Fibroblast of skin of right quadriceps (primary cell): ENCODE results near the gene DLK1.

Source experiments
- DNase-seq: peaks from one replicate; pipeline ENCODE4 v3.0.0-alpha.2; 2013

The DLK1 gene

DNA sequence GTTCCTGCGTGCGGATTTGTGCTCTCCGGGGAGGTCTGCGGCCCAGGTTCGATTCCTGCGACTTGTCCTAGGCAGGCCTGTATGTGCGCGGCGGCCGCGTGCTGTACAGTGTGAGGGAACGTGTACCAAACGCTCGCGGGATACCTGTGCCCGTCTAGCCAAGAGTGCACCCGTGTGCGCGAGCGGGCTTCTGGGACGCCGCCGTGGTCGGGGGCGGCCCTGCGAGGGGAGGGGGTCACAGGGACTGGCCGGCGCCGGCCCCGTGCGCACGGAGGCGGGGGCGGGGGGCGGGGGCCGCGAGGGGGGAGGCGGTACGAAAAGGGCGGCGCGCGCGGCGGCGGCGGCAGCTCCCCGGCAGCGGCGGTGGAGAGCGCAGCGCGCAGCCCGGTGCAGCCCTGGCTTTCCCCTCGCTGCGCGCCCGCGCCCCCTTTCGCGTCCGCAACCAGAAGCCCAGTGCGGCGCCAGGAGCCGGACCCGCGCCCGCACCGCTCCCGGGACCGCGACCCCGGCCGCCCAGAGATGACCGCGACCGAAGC, at the start of gene DLK1:
DLK1 (plus strand) TSS at position 343 of the 536 bp plus-strand sequence; CDS start at position 520, 177 bp downstream.
- DNase-seq: no peak

GRCh38 chr14:100677152-100677551, 49.5 kb upstream of the DLK1 start:
- DNase-seq: no peak

- DNase-seq: peak; percentile 51
Observed at GRCh38 chr14:100677554-100678468, 48.9 kb upstream of the DLK1 start.

DNA sequence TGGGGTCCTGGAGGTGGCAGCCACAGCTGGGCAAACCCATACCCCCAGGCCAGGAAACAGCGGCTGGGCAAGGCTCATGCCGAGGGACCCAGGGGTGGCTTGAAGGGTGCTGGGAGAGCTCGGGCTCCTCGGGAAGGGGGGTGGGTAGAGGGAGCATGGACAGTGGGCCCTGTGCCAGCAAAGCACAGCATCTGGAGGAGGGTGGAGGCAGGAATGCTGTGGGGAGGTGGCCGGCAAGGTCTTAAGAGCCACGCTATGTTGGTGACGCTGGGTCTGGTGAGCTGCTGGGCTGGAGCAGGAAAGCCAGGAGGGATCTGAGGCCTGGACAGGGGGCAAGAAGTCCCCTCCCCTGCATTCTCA, 48.2 kb upstream of the DLK1 start:
- DNase-seq: no peak

DNA sequence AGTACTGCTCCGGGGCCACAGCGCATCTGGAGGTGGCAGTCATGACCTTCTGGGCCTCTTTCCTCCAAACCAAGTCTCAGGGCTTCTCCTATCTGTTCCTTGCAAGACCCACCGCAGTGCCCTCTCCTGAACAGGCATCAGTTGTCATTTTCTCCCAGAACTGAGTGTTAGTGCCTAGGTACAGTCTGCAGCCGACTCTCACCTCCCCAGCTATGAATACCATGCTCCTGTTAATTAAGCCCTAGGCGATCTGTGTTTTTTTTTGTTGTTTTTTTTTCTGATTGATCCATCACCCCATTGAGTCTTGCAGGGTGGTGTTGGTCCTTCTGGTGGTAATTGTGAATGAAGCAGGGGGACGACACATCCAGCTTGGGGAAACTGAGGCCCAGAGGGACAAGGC, 47.5 kb upstream of the DLK1 start:
- DNase-seq: no peak

DNA sequence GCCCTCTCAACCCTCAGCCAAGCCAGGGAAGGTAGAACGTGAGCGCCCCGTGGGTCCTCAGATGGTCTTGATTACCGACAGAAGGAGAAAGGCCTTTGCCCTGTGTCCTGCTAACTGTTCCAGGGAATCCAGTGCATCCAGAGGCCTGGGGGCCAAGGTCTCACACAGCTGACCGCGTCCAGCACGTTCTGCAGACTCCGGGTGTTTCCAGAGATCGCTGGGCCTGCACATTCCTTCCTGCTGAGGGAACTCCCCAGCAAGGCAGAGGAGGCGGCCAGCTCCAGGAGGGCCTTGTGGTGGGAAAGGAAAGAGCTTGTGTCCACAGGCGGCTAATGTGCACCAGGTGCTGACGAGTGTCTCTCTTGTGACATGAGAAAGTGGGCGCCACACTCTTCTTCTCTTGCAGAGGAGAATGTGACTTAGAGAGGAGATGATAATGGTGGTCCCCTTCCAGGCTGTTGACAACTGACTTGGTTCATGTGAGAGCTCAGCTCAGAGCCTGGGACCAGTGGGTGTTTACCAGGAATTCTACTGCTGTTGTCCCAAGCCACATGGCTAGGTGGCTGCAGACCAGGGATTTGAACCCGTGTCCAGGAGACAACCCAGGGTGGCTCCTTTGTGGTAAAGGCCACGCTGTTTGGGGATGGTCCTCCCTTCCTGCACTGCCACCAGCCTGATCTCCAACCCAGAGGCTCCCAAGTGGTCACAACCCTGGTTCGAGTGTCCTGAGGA, 46.8 kb upstream of the DLK1 start:
- peak; percentile 73 for DNase-seq

DNA sequence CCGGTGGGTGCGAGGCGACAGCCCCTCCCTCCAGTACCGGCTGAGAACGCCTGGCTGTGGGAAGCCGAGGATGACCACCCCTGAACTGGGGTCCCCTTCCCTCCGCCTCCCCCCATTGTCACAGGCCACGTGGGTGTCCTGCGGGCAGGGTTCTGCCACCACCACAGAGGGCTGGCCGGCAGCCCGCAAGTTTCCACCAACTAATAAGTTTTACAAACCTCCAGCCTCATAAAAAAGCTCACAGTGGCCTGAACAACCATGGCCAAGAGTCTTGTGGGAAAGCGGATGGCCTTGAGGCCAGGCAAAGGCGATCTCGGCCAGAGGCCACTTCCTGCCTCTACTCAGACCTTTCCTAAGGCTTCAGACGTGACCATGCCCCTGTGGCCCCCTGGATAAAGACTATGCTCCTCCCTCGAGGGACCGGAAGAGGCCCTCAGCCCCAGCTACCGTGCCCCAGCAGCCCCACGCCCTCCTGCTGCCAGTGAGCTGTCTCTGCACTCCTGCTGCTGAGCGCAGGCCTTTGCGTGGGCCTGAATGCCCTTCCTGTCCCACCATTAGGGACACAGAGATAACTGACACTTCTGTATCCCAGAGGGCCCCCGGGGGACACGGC, 46.1 kb upstream of the DLK1 start:
- no peak for DNase-seq

DNA sequence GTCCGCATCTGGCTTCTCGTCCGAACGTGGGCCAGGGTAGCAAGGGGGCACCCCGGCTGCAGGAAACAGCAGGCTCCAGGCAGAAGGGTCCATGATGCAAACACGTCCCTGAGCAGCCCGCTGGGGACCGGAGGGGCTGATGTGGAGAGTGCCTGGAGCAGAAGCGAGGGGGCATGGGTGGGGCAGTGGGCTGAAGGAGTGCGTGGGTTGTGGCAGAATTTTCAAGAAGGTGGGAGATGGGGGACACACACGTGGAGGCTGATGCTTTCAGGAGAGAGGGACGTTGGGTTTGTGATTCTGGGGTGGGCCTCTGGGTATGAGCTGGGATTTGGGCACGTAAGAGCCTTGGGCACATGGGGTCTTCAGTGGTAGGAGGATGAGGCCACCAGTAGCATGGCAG, 45.6 kb upstream of the DLK1 start:
- DNase-seq: no peak

GRCh38 chr14:100682749-100683148, 43.9 kb upstream of the DLK1 start:
- no peak for DNase-seq

DNA sequence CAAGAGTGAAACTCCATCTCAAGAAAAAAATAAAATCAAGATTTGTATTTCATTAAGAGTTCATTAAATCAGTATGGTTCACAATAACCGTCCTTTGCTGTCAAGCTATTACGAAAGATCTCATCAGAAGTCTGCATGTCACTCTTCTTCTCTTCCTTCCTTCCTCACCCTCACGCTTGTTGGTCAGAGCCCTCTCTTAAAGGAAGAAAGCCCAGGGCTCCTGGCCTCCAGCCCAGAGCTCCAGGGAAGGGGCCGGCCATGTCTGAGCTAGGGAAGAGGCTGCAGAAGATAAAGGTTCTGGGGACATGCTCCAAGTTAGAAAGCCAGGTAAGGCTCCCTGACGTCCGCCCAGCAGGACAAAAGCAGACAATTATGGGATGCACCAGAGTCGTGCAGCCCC, 43.1 kb upstream of the DLK1 start:
- no peak for DNase-seq

DNA sequence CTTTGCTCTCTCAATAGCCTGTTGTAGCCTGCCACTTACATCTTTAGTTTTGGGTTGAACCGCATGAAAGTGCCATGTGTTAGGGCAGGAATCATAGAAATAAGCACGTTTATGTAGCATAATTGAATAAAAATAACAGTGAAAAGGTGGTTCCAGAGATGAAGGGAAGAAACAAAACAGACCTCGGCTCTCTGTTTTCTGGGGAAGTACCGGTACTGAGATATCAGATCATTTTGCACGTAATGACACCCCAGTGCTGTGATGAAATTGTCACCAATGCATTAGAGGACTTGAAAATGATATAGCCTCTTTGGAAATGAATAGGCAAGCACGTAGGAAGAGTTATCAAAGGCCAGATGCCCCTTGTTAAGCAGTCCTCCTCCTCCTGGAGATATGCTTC, 42.5 kb upstream of the DLK1 start:
- no peak for DNase-seq

- no peak for DNase-seq
Observed at GRCh38 chr14:100684961-100685360, 41.7 kb upstream of the DLK1 start.

DNA sequence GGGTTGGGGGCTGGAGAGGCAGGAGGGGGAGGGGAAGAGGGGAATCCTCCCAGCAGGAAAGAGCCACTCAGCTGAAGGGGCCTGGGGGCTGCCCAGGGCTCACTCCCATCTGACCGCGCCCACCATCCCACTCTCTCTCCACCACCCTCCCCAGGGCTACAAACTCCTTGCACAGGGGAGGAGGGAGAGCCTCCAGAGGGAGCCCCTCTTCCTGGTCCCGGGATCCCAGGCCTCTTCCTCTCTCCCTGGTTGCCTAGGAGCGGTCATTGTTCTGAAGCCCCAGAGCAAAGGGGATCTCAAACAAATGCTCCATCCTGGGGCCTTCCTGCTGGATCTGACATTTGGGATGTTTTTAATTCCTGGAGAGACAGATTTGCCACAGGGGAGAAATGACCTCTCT, 39.8 kb upstream of the DLK1 start:
- no peak for DNase-seq

DNA sequence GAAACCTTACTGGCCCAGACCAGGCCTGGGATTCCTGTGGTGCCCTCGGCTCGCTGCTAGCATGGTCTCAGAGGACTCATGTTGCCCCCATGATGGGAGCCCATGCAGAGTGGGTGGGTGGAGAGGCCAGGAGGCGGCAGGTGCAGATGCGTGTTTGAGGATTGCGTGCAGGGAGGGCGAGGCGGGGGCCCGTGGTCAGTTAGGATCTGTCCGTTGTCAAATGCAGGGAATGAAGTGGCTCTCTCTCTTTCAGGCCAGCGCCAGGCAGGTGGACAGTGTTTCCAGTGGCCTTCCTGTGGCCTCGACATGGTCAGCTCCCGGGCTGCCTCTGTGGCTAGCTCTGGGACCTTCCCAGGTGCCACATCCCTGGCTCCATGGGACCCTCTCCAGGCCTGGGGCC, 39.3 kb upstream of the DLK1 start:
- no peak for DNase-seq

GRCh38 chr14:100688051-100688450, 38.6 kb upstream of the DLK1 start:
- no peak for DNase-seq

DNA sequence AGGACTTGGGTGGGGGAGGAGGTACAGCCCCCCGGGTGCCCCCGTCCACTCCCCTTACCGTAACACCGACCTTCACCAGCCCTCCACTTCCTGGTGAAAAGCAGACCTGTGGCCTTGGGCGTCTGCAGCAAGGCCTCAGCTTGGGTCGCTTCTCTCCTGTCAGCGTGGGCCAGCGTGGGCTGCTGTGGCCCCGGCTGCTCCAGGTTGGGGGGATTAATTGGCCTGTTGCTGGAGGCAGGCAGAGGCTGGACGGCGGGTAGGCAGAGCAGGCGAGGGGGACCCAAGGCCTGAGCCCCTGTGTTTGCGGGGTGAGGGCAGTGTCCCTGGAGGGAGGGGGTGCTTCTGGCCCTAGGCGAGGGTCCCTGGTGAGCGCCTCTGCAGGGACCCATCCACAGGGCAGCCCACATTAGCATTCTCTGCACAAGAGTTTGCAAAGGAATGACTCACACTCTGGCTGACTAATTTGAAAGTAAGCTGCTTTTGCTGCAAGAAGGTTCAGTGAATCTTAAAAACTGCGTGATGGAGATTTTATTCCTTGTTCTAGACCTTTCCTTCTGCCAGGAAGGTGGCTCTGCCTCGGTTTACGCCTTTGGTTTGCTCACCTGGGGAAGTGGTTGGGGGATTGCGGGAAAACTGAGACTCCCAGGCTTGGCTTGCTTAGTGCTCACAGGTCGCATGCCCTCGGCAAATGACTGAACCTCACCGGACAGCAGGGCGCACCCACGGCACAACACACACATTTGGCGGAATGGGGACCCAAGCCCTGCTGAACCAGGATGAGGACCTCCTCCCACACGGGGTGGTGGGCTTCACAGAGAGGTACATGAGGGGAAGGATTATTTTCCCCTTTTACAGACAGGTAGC, 37.9 kb upstream of the DLK1 start:
- DNase-seq: peak; percentile 75

- no peak for DNase-seq
Observed at GRCh38 chr14:100690672-100691071, 36.0 kb upstream of the DLK1 start.

GRCh38 chr14:100691395-100692056, 35.2 kb upstream of the DLK1 start:
- no peak for DNase-seq

- no peak for DNase-seq
Observed at GRCh38 chr14:100692256-100692655, 34.4 kb upstream of the DLK1 start.

GRCh38 chr14:100692859-100693558, 33.7 kb upstream of the DLK1 start:
- DNase-seq: peak; percentile 86

DNA sequence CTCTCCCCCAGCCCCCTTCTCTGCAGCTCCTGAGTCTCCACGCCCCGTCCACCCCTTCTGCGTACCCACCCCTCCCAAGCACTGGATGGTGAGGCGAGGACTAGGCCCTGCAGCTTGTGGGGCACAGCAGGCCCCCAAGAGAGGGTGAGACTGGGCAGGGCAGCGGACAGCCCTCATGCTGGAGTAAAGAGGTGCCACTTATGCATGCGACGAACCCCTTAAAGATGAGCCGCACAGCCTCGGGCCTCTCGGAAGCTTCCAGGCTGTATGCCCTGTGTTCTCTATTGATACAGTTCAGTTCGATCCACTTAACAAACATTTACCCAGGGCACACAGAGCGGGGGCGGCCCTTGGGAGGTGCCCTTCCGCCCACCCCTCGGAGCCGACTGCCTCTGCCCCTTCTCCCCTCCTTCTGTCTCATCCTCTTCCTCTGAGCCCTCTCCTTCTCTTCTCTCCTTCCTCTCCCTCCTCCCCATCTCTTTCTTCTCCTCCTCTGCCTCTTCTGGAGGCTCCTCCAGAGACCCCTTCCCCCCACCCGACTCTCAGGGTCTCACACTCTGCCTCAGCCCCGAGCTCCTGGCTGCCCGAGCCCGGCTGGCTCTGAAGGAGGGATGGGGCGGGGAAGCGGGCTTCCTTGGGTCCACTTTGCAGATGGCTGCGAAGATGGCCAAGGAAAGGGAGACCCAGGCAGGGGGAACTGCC, 32.7 kb upstream of the DLK1 start:
- no peak for DNase-seq
